OCI-LY3 (cell line): ENCODE data around the gene RNF149.

Experiments used
- EZH2phosphoT487 ChIP-seq: fragments of 200-600 bp; shearing (Covaris generic); IDR thresholded peaks from 2 replicates; pipeline ENCODE4 v1.6.1; 2018; ENCODE audit warnings: antibody characterized with exemption, mixed run types, low read depth
- TF ChIP-seq, protein P1 (sequence below): fragments of 200-600, 300-600 bp; sonication (generic); IDR thresholded peaks from 2 replicates; pipeline ENCODE4 v1.5.1; 2014; ENCODE audit warnings: antibody characterized with exemption, low read length, low read depth

- TF ChIP-seq, protein P1, sequence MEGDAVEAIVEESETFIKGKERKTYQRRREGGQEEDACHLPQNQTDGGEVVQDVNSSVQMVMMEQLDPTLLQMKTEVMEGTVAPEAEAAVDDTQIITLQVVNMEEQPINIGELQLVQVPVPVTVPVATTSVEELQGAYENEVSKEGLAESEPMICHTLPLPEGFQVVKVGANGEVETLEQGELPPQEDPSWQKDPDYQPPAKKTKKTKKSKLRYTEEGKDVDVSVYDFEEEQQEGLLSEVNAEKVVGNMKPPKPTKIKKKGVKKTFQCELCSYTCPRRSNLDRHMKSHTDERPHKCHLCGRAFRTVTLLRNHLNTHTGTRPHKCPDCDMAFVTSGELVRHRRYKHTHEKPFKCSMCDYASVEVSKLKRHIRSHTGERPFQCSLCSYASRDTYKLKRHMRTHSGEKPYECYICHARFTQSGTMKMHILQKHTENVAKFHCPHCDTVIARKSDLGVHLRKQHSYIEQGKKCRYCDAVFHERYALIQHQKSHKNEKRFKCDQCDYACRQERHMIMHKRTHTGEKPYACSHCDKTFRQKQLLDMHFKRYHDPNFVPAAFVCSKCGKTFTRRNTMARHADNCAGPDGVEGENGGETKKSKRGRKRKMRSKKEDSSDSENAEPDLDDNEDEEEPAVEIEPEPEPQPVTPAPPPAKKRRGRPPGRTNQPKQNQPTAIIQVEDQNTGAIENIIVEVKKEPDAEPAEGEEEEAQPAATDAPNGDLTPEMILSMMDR: no peak
- no peak for TF ChIP-seq EZH2phosphoT487
Observed at GRCh38 chr2:101331202-101331601, 22.7 kb upstream of the RNF149 start.
